Measurements from ENCODE around the gene ZHX3.

The ZHX3 gene

GRCh38 chr20:41347523-41348429 is 30.2 kb upstream of the ZHX3 start:
- no peak overlapping the region for H3K4me2 ChIP-seq (ENCODE audit: low read length)
- no peaks in the 10 kb centered on the region for H3K4me1 ChIP-seq (ENCODE audit: control insufficient read depth, low read length)
- H4K20me1 ChIP-seq (ENCODE audit: control insufficient read depth, insufficient read depth, low read depth, low read length): no peaks in the 10 kb centered on the region
- TF ChIP-seq CTCF (IDR thresholded peaks at IDR 0.05; ENCODE audit: low read depth, low read length, poor library complexity, severe bottlenecking) (no peak), EZH2phosphoT487 (IDR thresholded peaks at IDR 0.05; ENCODE audit: borderline replicate concordance, low read length) (no peak)
- H3K9me3 ChIP-seq (ENCODE audit: control insufficient read depth, insufficient read depth, low read length): no peaks in the 10 kb centered on the region
- no peaks in the 10 kb centered on the region for H3F3A ChIP-seq (ENCODE audit: control insufficient read depth, insufficient read depth)
- no peaks in the 10 kb centered on the region for H3K27me3 ChIP-seq (ENCODE audit: control insufficient read depth, low read length)
- H3K79me2 ChIP-seq (ENCODE audit: control insufficient read depth, low read length): no peaks in the 10 kb centered on the region
- no peaks in the 10 kb centered on the region for H3K36me3 ChIP-seq (ENCODE audit: control insufficient read depth, low read length)
- no peak overlapping the region for H3K27ac ChIP-seq (ENCODE audit: low read depth, low read length)
- H3K9me2 ChIP-seq (replicated peaks; ENCODE audit: control insufficient read depth, low read length): no peaks in the 10 kb centered on the region
- no peak overlapping the region for H3K4me3 ChIP-seq (ENCODE audit: low read length)

GRCh38 chr20:41345729-41346067 is 28.2 kb upstream of the ZHX3 start:
- H4K20me1 ChIP-seq (ENCODE audit: control insufficient read depth, insufficient read depth, low read depth, low read length): no peaks in the 10 kb centered on the region
- H3K27me3 ChIP-seq (ENCODE audit: control insufficient read depth, low read length): no peaks in the 10 kb centered on the region
- no peak overlapping the region for H3K4me2 ChIP-seq (ENCODE audit: low read length)
- no peaks in the 10 kb centered on the region for H3K9me3 ChIP-seq (ENCODE audit: control insufficient read depth, insufficient read depth, low read length)
- TF ChIP-seq EZH2phosphoT487 (IDR thresholded peaks at IDR 0.05; ENCODE audit: borderline replicate concordance, low read length): no peak
- no peak for TF ChIP-seq CTCF (IDR thresholded peaks at IDR 0.05; ENCODE audit: low read depth, low read length, poor library complexity, severe bottlenecking)
- H3K9me2 ChIP-seq (replicated peaks; ENCODE audit: control insufficient read depth, low read length): no peaks in the 10 kb centered on the region
- H3K79me2 ChIP-seq (ENCODE audit: control insufficient read depth, low read length): no peaks in the 10 kb centered on the region
- no peaks in the 10 kb centered on the region for H3F3A ChIP-seq (ENCODE audit: control insufficient read depth, insufficient read depth)
- no peak overlapping the region for H3K27ac ChIP-seq (ENCODE audit: low read depth, low read length)
- no peaks in the 10 kb centered on the region for H3K36me3 ChIP-seq (ENCODE audit: control insufficient read depth, low read length)
- H3K4me3 ChIP-seq (ENCODE audit: low read length): no peak overlapping the region
- H3K4me1 ChIP-seq (ENCODE audit: control insufficient read depth, low read length): 0 out of 2 replicates have a peak, but pooled peaks cover 2% of the 10 kb centered on the region

GRCh38 chr20:41344938-41345728 is 27.6 kb upstream of the ZHX3 start:
- Histone ChIP-seq H3K9me3 (ENCODE audit: control insufficient read depth, insufficient read depth, low read length) (no peaks in the 10 kb centered on the region), H3K79me2 (ENCODE audit: control insufficient read depth, low read length) (no peaks in the 10 kb centered on the region), H3K4me2 (ENCODE audit: low read length) (no peak overlapping the region), H4K20me1 (ENCODE audit: control insufficient read depth, insufficient read depth, low read depth, low read length) (no peaks in the 10 kb centered on the region), H3K36me3 (ENCODE audit: control insufficient read depth, low read length) (no peaks in the 10 kb centered on the region), H3K27ac (ENCODE audit: low read depth, low read length) (no peak overlapping the region), H3K4me3 (ENCODE audit: low read length) (no peak overlapping the region), H3K4me1 (ENCODE audit: control insufficient read depth, low read length) (peaks cover 7% of the 10 kb centered on the region), H3F3A (ENCODE audit: control insufficient read depth, insufficient read depth) (no peaks in the 10 kb centered on the region), H3K27me3 (ENCODE audit: control insufficient read depth, low read length) (no peaks in the 10 kb centered on the region), H3K9me2 (replicated peaks; ENCODE audit: control insufficient read depth, low read length) (no peaks in the 10 kb centered on the region)
- no peak for TF ChIP-seq CTCF (IDR thresholded peaks at IDR 0.05; ENCODE audit: low read depth, low read length, poor library complexity, severe bottlenecking)
- no peak for TF ChIP-seq EZH2phosphoT487 (IDR thresholded peaks at IDR 0.05; ENCODE audit: borderline replicate concordance, low read length)

Measured in DOHH2 (cell line).